Measurements from ENCODE around the gene LRRC56. TPM values are rescaled to one million over a fixed set of nuclear protein-coding genes. Genes with fewer than 3 reads are reported as not detected.

The LRRC56 gene
- total and polyA plus RNA-seq, 2 experiments from 2014 or later = 0.73 to 0.87 TPM

DNA sequence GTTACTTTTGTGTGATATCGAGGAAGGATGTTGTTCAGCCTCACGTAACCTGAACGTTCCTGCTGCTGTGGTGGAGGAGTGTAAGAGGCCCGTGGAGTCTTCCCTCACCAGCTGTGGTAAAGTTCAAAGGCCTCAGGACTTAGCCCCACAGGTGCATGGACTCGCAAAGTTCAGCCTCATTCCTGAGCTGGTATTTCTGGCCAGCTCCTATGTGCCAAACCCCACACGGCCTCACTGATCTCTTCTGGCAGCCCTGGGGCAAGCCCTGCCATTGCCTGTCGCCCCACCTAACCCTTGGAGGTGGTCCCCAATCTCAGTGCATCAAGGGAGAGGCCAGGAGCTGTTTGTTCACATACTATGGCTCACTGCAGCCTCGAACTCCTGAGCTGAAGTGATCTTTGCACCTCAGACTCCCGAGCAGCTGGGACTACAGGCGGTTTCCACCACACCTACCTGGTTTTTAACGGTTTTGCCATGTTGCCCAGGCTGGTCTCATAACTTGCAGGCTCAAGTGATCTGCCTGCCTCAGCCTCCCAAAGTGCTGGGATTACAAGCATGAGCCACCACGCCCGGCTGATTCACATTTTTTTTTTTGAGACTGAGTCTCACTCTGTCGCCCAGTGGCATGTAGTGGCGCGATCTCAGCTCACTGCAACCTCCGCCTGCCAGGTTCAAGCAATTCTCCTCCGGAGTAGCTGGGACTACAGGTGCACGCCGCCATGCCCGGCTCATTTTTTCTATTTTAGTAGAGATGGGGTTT lies 41.1 kb downstream of the LRRC56 start:
- Mint-ChIP-seq H3K9me3 (no peaks in the 10 kb centered on the region; the same call in 2 of the 3 replicates), H3K36me3 (ENCODE audit: low read depth) (peaks cover 12% of the 10 kb centered on the region), H3K4me1 (peaks cover 25% of the 10 kb centered on the region), H3K27me3 (ENCODE audit: insufficient read depth, low read depth, poor library complexity) (peaks cover 20% of the 10 kb centered on the region), H3K4me3 (peak overlapping the region; percentile 90; the same call in 2 of the 3 replicates), H3K27ac (no peak overlapping the region)
- ATAC-seq (no peak), DNase-seq (ENCODE audit: low spot score) (no peak)
- no peak overlapping the region for H2AFZ ChIP-seq
- peaks cover 68% of the 10 kb centered on the region for H3K79me2 ChIP-seq (replicated peaks; ENCODE audit: insufficient read depth)
- TF ChIP-seq, protein P1, sequence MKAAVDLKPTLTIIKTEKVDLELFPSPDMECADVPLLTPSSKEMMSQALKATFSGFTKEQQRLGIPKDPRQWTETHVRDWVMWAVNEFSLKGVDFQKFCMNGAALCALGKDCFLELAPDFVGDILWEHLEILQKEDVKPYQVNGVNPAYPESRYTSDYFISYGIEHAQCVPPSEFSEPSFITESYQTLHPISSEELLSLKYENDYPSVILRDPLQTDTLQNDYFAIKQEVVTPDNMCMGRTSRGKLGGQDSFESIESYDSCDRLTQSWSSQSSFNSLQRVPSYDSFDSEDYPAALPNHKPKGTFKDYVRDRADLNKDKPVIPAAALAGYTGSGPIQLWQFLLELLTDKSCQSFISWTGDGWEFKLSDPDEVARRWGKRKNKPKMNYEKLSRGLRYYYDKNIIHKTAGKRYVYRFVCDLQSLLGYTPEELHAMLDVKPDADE (IDR thresholded peaks at IDR 0.05) = no peak
- no peak for TF ChIP-seq STAT1 (IDR thresholded peaks at IDR 0.05; ENCODE audit: unreplicated experiment)
- no peak for TF ChIP-seq ZNF114 (CRISPR knock-in tag; IDR thresholded peaks at IDR 0.05)
- no peak for TF ChIP-seq CREB1 (CRISPR knock-in tag; IDR thresholded peaks at IDR 0.05; ENCODE audit: low read depth)
- H3K27ac ChIP-seq (ENCODE audit: low read depth) = no peak overlapping the region
- peak overlapping the region; percentile 99 for H3K4me2 ChIP-seq
- peaks cover 8% of the 10 kb centered on the region; the same call in 1 of the 2 replicates for H3K36me3 ChIP-seq (ENCODE audit: insufficient read depth)
- H3K4me3 ChIP-seq = peak overlapping the region; percentile 96
- peaks cover 19% of the 10 kb centered on the region for H3K27me3 ChIP-seq (ENCODE audit: insufficient read depth)
- no peaks in the 10 kb centered on the region for H3K9me2 ChIP-seq (ENCODE audit: insufficient read depth)
- peaks cover 32% of the 10 kb centered on the region for H4K20me1 ChIP-seq (replicated peaks; ENCODE audit: insufficient read depth)
- H3K4me1 ChIP-seq (ENCODE audit: insufficient read depth) = peaks cover 10% of the 10 kb centered on the region
- peaks cover 13% of the 10 kb centered on the region; the same call in 1 of the 2 replicates for H3F3A ChIP-seq (replicated peaks; ENCODE audit: low read depth)

DNA sequence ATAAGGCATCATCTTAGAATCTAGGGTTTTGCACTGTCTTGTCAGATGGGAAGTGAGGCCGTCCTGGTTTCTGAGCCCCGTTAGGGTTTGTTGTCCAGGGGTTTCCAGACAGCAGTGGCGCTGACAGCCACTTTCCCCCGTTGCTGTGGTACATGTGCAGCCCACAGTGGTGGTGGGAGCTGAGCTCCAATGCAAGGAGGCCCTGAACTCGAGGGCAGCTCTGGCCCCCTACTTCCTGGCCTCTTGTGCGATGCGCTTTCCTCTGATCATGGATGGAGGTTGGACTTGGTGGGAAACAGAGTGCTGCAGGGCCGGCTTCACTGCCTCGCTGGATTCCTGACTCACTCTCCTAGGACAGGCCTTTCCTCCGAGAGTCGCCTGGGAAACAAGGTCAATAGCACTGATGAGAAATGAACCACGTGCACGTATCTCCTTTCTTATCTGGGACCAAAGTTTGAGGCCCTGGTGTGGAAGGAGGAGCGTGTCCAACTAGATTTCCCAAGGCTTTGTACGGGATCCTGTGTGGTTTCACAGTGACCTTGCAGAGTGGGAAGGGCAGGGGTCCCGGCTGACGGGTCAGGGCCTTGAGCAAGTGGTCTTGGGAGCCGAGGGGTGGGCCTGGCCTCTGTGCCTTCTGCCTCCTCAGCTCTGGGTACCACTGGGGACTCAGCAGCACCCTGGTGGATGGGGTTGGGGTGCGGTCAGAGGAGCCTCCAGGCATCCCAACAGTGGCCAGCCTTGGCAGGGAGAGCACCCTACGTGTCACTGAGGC lies 42.7 kb downstream of the LRRC56 start:
- H3K27me3 Mint-ChIP-seq (ENCODE audit: insufficient read depth, low read depth, poor library complexity) = peaks cover 8% of the 10 kb centered on the region
- Histone ChIP-seq H2AFZ (no peak overlapping the region), H3K79me2 (replicated peaks; ENCODE audit: insufficient read depth) (peaks cover 72% of the 10 kb centered on the region), H3F3A (replicated peaks; ENCODE audit: low read depth) (peaks cover 11% of the 10 kb centered on the region; the same call in 1 of the 2 replicates), H3K9me2 (ENCODE audit: insufficient read depth) (no peaks in the 10 kb centered on the region), H3K27me3 (ENCODE audit: insufficient read depth) (peaks cover 6% of the 10 kb centered on the region), H4K20me1 (replicated peaks; ENCODE audit: insufficient read depth) (peaks cover 32% of the 10 kb centered on the region), H3K4me3 (no peak overlapping the region), H3K27ac (ENCODE audit: low read depth) (no peak overlapping the region), H3K4me1 (ENCODE audit: insufficient read depth) (peaks cover 10% of the 10 kb centered on the region), H3K36me3 (ENCODE audit: insufficient read depth) (peaks cover 10% of the 10 kb centered on the region; the same call in 1 of the 2 replicates), H3K4me2 (no peak overlapping the region)
- no peak for TF ChIP-seq EZH2 (IDR thresholded peaks at IDR 0.05; ENCODE audit: low read depth, unreplicated experiment)
- H3K4me1 Mint-ChIP-seq = peaks cover 15% of the 10 kb centered on the region
- no peak overlapping the region for H3K4me3 Mint-ChIP-seq
- ATAC-seq = no peak
- peaks cover 18% of the 10 kb centered on the region for H3K36me3 Mint-ChIP-seq (ENCODE audit: low read depth)
- DNase-seq (ENCODE audit: low spot score) = no peak
- peak overlapping the region; percentile 38; the same call in 1 of the 2 replicates for H3K27ac Mint-ChIP-seq
- no peaks in the 10 kb centered on the region; the same call in 2 of the 3 replicates for H3K9me3 Mint-ChIP-seq

DNA sequence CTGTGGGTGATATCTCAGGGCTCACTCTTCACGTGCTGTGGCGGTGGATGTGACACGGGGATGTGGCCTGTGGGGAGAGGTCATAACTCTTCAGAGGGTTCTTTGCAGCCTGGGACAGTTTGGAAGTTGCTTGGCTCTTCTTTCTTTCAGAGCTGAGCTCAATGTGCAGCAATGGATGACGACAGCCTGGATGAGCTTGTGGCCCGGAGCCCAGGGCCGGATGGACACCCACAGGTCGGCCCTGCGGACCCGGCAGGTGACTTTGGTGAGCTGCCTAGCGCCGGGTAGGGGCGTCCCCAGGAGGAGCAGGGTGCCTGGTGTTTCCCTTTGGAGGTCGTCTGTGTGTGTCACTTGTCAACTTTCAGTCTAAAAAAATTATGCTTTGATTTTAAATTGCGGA lies 44.0 kb downstream of the LRRC56 start:
- H3K4me3 ChIP-seq = no peak overlapping the region
- Mint-ChIP-seq H3K4me1 (peaks cover 13% of the 10 kb centered on the region), H3K27me3 (ENCODE audit: insufficient read depth, low read depth, poor library complexity) (peaks cover 9% of the 10 kb centered on the region), H3K36me3 (ENCODE audit: low read depth) (peaks cover 22% of the 10 kb centered on the region), H3K9me3 (no peaks in the 10 kb centered on the region; the same call in 2 of the 3 replicates), H3K4me3 (no peak overlapping the region; the same call in 2 of the 3 replicates), H3K27ac (no peak overlapping the region)
- H3K4me2 ChIP-seq = no peak overlapping the region
- no peak overlapping the region for H2AFZ ChIP-seq
- peaks cover 10% of the 10 kb centered on the region; the same call in 1 of the 2 replicates for H3K36me3 ChIP-seq (ENCODE audit: insufficient read depth)
- peaks cover 11% of the 10 kb centered on the region; the same call in 1 of the 2 replicates for H3F3A ChIP-seq (replicated peaks; ENCODE audit: low read depth)
- H3K27ac ChIP-seq (ENCODE audit: low read depth) = no peak overlapping the region
- H4K20me1 ChIP-seq (replicated peaks; ENCODE audit: insufficient read depth) = peaks cover 35% of the 10 kb centered on the region
- no peaks in the 10 kb centered on the region for H3K9me2 ChIP-seq (ENCODE audit: insufficient read depth)
- no peak for DNase-seq (ENCODE audit: low spot score)
- peaks cover 72% of the 10 kb centered on the region for H3K79me2 ChIP-seq (replicated peaks; ENCODE audit: insufficient read depth)
- no peak for ATAC-seq
- H3K27me3 ChIP-seq (ENCODE audit: insufficient read depth) = no peaks in the 10 kb centered on the region
- H3K4me1 ChIP-seq (ENCODE audit: insufficient read depth) = peaks cover 10% of the 10 kb centered on the region
- TF ChIP-seq NANOG (IDR thresholded peaks at IDR 0.05; ENCODE audit: borderline replicate concordance) (no peak), POLR2AphosphoS5 (IDR thresholded peaks at IDR 0.05; ENCODE audit: low read depth) (no peak), EZH2phosphoT487 (IDR thresholded peaks at IDR 0.05; ENCODE audit: unreplicated experiment) (no peak), EZH2 (IDR thresholded peaks at IDR 0.05; ENCODE audit: low read depth, unreplicated experiment) (no peak), ZNF114 (CRISPR knock-in tag; IDR thresholded peaks at IDR 0.05) (no peak), JUNB (IDR thresholded peaks at IDR 0.05; ENCODE audit: unreplicated experiment) (no peak), STAT1 (IDR thresholded peaks at IDR 0.05; ENCODE audit: unreplicated experiment) (no peak), CREB1 (CRISPR knock-in tag; IDR thresholded peaks at IDR 0.05; ENCODE audit: low read depth) (no peak), ZNF331 (CRISPR knock-in tag; IDR thresholded peaks at IDR 0.05; ENCODE audit: low read depth) (no peak)
- TF ChIP-seq, protein P1 (IDR thresholded peaks at IDR 0.05) = no peak
- TF ChIP-seq, protein P2, sequence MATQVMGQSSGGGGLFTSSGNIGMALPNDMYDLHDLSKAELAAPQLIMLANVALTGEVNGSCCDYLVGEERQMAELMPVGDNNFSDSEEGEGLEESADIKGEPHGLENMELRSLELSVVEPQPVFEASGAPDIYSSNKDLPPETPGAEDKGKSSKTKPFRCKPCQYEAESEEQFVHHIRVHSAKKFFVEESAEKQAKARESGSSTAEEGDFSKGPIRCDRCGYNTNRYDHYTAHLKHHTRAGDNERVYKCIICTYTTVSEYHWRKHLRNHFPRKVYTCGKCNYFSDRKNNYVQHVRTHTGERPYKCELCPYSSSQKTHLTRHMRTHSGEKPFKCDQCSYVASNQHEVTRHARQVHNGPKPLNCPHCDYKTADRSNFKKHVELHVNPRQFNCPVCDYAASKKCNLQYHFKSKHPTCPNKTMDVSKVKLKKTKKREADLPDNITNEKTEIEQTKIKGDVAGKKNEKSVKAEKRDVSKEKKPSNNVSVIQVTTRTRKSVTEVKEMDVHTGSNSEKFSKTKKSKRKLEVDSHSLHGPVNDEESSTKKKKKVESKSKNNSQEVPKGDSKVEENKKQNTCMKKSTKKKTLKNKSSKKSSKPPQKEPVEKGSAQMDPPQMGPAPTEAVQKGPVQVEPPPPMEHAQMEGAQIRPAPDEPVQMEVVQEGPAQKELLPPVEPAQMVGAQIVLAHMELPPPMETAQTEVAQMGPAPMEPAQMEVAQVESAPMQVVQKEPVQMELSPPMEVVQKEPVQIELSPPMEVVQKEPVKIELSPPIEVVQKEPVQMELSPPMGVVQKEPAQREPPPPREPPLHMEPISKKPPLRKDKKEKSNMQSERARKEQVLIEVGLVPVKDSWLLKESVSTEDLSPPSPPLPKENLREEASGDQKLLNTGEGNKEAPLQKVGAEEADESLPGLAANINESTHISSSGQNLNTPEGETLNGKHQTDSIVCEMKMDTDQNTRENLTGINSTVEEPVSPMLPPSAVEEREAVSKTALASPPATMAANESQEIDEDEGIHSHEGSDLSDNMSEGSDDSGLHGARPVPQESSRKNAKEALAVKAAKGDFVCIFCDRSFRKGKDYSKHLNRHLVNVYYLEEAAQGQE (IDR thresholded peaks at IDR 0.05; ENCODE audit: unreplicated experiment) = no peak

Measured in GM23338 (cell line).